Panc1 (cell line): Measurements from ENCODE around the gene SMG6. TPM values are rescaled to one million over a fixed set of nuclear protein-coding genes. Genes with fewer than 3 reads are reported as not detected.

Source experiments
- ATAC-seq: fragments of 200-7000 bp; cut with Tn5 transposase; 2 replicates; pipeline ENCODE4 v1.9.1; 2020; ENCODE audit warnings: mild to moderate bottlenecking, moderate library complexity
- BruUV-seq: library from RNA; stranded (reverse); fragments of 400-500 nt; replicated peaks from 2 replicates; lab custom pipeline; 2021; lab: Mats Ljungman, UMichigan
- CTCF ChIA-PET: fragments of 300-600 bp; sonication (Branson Sonifier 250); formaldehyde crosslinking; loops from one replicate; lab custom pipeline; 2022; ENCODE audit warnings: antibody characterized with exemption; lab: Charles Lee
- POLR2A ChIA-PET: fragments of 300-600 bp; sonication (Branson Sonifier 250); formaldehyde crosslinking; loops from one replicate; lab custom pipeline; 2022; ENCODE audit warnings: antibody characterized with exemption; lab: Charles Lee
- DNase-seq: peaks from one replicate; pipeline ENCODE4 v3.0.0-alpha.2; 2010; ENCODE audit warnings: low read depth, low spot score
- H3K27ac ChIP-seq: 2 replicates; pipeline ENCODE4 v1.5.1; 2011; ENCODE audit warnings: mild to moderate bottlenecking, low read length, inconsistent platforms
- H3K27me3 ChIP-seq: fragments of 200-500 bp; sonication (Bioruptor generic); 2 replicates; pipeline ENCODE4 v1.6.0; 2014; ENCODE audit warnings: low read length, inconsistent platforms; ENCODE audit not compliant: control insufficient read depth, insufficient read depth
- H3K36me3 ChIP-seq: fragments of 200-500 bp; sonication (Bioruptor generic); 2 replicates; pipeline ENCODE4 v1.5.1; 2014; ENCODE audit warnings: inconsistent platforms, mild to moderate bottlenecking, low read length, moderate library complexity; ENCODE audit not compliant: control insufficient read depth, insufficient read depth
- H3K4me1 ChIP-seq: 2 replicates; pipeline ENCODE4 v1.5.1; 2011; ENCODE audit warnings: inconsistent platforms, mild to moderate bottlenecking, low read length, moderate library complexity; ENCODE audit not compliant: control insufficient read depth, insufficient read depth
- H3K4me3 ChIP-seq, 2 experiments: 2 replicates each; pipeline ENCODE4 v1.5.1; 2011 to 2012; ENCODE audit warnings: low read depth in 2 of 2, low read length in 2 of 2, mild to moderate bottlenecking in 2 of 2, inconsistent platforms in 1 of 2, moderate library complexity in 1 of 2
- H3K9me3 ChIP-seq: fragments of 200-500 bp; sonication (Bioruptor generic); 2 replicates; pipeline ENCODE4 v1.5.1; 2014; ENCODE audit warnings: low read depth, mild to moderate bottlenecking, inconsistent platforms, low read length, moderate library complexity; ENCODE audit not compliant: control insufficient read depth, insufficient read depth
- CTCF ChIP-seq: fragments of 450-650 bp; IDR thresholded peaks from 2 replicates; pipeline ENCODE4 v1.5.1; 2017; ENCODE audit warnings: mild to moderate bottlenecking
- POLR2AphosphoS5 ChIP-seq: IDR thresholded peaks from 2 replicates; pipeline ENCODE4 v1.6.1; 2012; ENCODE audit warnings: mild to moderate bottlenecking, low read depth, low read length, moderate library complexity
- SIN3A ChIP-seq: IDR thresholded peaks from 2 replicates; pipeline ENCODE4 v1.6.1; 2012; ENCODE audit warnings: low read depth, mild to moderate bottlenecking, low read length, moderate library complexity, borderline replicate concordance; ENCODE audit not compliant: insufficient read depth
- TCF7L2 ChIP-seq: IDR thresholded peaks from 2 replicates; pipeline ENCODE4 v1.6.1; 2011; ENCODE audit warnings: mild to moderate bottlenecking, low read depth, low read length, inconsistent platforms
- in situ Hi-C: cut with HindIII; loops from 2 replicates; pipeline ENCODE4 v1.10.0; 2016; ENCODE audit warnings: low sequenced_read_pairs, low pct_unique_long_range_greater_than_20kb
- intact Hi-C: fragments of 100-400 bp; cut with micrococcal nuclease; formaldehyde crosslinking; loops from one replicate; pipeline ENCODE4 v1.10.0; 2022; ENCODE audit not compliant: unreplicated experiment
- total RNA-seq: library from RNA; stranded (reverse); gene quantifications from one replicate; pipeline ENCODE4 v1.2.1, GENCODE V29; 2021; ENCODE audit not compliant: unreplicated experiment
- TF ChIP-seq, protein P1 (sequence below), 2 experiments: IDR thresholded peaks; 2 replicates each; pipeline ENCODE4 v1.6.1; 2011 to 2012; ENCODE audit warnings: low read depth in 2 of 2, control low read depth in 1 of 2, low read length in 1 of 2, mild to moderate bottlenecking in 1 of 2, moderate library complexity in 1 of 2; ENCODE audit not compliant: insufficient read depth in 1 of 2

SMG6 gene
- total RNA-seq, 1 experiment from 2014 or later = 17.8 TPM

DNA sequence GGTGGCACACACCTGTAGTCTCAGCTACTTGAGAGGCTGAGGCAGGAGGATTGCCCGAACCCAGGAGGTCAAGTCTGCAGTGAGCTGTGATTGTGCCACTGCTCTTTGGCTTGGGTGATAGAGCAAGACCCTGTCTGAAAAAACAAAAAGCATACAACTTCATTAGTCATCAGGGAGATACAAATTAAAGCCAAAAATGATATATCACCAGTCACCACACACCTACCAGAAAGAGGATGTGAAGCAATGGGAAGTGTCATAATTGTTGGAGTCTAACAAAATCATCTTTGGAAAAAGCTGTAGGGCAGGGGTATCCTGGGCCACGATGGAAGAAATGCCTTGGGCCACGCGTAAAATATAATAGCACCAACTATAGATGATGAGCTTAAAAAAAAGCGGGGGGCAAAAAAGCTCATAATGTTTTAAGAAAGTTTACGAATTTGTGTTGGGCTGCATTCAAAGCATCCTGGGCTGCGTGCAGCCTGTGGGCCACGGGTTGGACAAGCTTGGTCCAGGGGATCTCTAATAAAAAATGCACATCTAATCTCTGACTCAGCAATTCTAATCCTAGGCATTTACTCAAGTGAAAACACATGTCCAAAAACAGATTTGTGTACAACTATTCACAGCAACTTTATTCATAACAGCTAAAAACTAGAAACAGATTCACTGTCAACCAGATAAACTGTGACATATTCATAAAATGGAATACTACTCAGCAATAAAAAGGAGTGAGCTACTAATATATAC is 182.8 kb downstream of the SMG6 start:
- Histone ChIP-seq H3K27me3 (no peaks in the 10 kb centered on the region), H3K4me3 (no peak overlapping the region), H3K4me1 (no peaks in the 10 kb centered on the region), H3K9me3 (no peaks in the 10 kb centered on the region), H3K27ac (no peak overlapping the region), H3K36me3 (no peaks in the 10 kb centered on the region)
- in situ Hi-C loops (no loop called here), intact Hi-C loops (no loop called here)
- TF ChIP-seq POLR2AphosphoS5 (no peak), CTCF (no peak), TCF7L2 (no peak), SIN3A (no peak)
- TF ChIP-seq, protein P1, sequence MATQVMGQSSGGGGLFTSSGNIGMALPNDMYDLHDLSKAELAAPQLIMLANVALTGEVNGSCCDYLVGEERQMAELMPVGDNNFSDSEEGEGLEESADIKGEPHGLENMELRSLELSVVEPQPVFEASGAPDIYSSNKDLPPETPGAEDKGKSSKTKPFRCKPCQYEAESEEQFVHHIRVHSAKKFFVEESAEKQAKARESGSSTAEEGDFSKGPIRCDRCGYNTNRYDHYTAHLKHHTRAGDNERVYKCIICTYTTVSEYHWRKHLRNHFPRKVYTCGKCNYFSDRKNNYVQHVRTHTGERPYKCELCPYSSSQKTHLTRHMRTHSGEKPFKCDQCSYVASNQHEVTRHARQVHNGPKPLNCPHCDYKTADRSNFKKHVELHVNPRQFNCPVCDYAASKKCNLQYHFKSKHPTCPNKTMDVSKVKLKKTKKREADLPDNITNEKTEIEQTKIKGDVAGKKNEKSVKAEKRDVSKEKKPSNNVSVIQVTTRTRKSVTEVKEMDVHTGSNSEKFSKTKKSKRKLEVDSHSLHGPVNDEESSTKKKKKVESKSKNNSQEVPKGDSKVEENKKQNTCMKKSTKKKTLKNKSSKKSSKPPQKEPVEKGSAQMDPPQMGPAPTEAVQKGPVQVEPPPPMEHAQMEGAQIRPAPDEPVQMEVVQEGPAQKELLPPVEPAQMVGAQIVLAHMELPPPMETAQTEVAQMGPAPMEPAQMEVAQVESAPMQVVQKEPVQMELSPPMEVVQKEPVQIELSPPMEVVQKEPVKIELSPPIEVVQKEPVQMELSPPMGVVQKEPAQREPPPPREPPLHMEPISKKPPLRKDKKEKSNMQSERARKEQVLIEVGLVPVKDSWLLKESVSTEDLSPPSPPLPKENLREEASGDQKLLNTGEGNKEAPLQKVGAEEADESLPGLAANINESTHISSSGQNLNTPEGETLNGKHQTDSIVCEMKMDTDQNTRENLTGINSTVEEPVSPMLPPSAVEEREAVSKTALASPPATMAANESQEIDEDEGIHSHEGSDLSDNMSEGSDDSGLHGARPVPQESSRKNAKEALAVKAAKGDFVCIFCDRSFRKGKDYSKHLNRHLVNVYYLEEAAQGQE (IDR thresholded peaks at IDR 0.05; ENCODE audit: insufficient read depth in 1 of 2, low read depth in 2 of 2, low read length in 1 of 2) = no peak
- POLR2A ChIA-PET = interaction anchor here (0.5 to 0.6 kb wide), 2 partner anchors 19 to 99 kb away, joined by 3 to 4 read pairs; no protein-coding TSS in a partner anchor
- no peak for ATAC-seq
- DNase-seq = no peak
- BruUV-seq = no TSS peak
- CTCF ChIA-PET = no interaction called here

- in situ Hi-C loops = no loop called here
- ChIA-PET POLR2A (no interaction called here), CTCF (interaction anchor here (0.6 kb wide), 1 partner anchor 323 kb away, joined by 4 read pairs; no protein-coding TSS in a partner anchor)
- no peaks in the 10 kb centered on the region for H3K36me3 ChIP-seq
- TF ChIP-seq POLR2AphosphoS5 (no peak), SIN3A (no peak), CTCF (no peak), TCF7L2 (no peak)
- TF ChIP-seq, protein P1 (IDR thresholded peaks at IDR 0.05; ENCODE audit: insufficient read depth in 1 of 2, low read depth in 2 of 2, low read length in 1 of 2) = no peak
- no peaks in the 10 kb centered on the region for H3K4me1 ChIP-seq
- DNase-seq (no peak), ATAC-seq (no peak)
- no TSS peak for BruUV-seq
- no peaks in the 10 kb centered on the region for H3K27me3 ChIP-seq
- H3K4me3 ChIP-seq = no peak overlapping the region
- H3K27ac ChIP-seq = no peak overlapping the region
- intact Hi-C loops = no loop called here
- H3K9me3 ChIP-seq = no peaks in the 10 kb centered on the region
Observed at GRCh38 chr17:2113279-2113622, 190.3 kb downstream of the SMG6 start.
